Tibial nerve (tissue), 4 donors: ENCODE measurements around the gene AGPS. TPM values are rescaled to one million over a fixed set of nuclear protein-coding genes. Genes with fewer than 3 reads are reported as not detected.

ENCODE experiments used
- DNase-seq, 2 donors: peaks; one replicate each; pipeline ENCODE4 v3.0.0-alpha.2; 2019; ENCODE audit warnings: low spot score in 2 of 2
- H3K27ac ChIP-seq, 4 donors: fragments of 200-600 bp; sonication (generic) in 3 of 4; one replicate each; pipeline ENCODE4 v1.5.1; 2017 to 2019; ENCODE audit warnings: mild to moderate bottlenecking in 1 of 4
- H3K27me3 ChIP-seq, 2 donors: fragments of 200-600 bp; sonication (generic) in 1 of 2; one replicate each; pipeline versions ENCODE4 v1.5.1 to v1.6.0; 2017 to 2019
- H3K36me3 ChIP-seq, 3 donors: fragments of 200-600 bp; sonication (generic); one replicate each; pipeline ENCODE4 v1.5.1; 2018 to 2019
- H3K4me1 ChIP-seq, 4 donors: fragments of 200-600 bp; sonication (generic) in 3 of 4; one replicate each; pipeline ENCODE4 v1.5.1; 2017 to 2019
- H3K4me3 ChIP-seq, 4 donors: fragments of 200-600 bp; sonication (generic) in 3 of 4; one replicate each; pipeline ENCODE4 v1.5.1; 2017 to 2019; ENCODE audit warnings: mild to moderate bottlenecking in 1 of 4, moderate library complexity in 1 of 4
- H3K9me3 ChIP-seq, 4 donors: fragments of 200-600 bp; sonication (generic) in 3 of 4; one replicate each; pipeline ENCODE4 v1.5.1; 2017 to 2019
- EP300 ChIP-seq, 2 donors: sonication (generic); formaldehyde crosslinking; IDR thresholded peaks; one replicate each; pipeline ENCODE4 v1.6.1; 2017; ENCODE audit warnings: antibody characterized with exemption in 2 of 2, mild to moderate bottlenecking in 1 of 2
- POLR2A ChIP-seq, 2 donors: fragments of 450-650 bp; IDR thresholded peaks; one replicate each; pipeline ENCODE4 v1.6.1; 2017; ENCODE audit warnings: antibody characterized with exemption in 2 of 2, mild to moderate bottlenecking in 2 of 2, moderate library complexity in 2 of 2
- WGBS, 2 donors: methylation state at CpG; one replicate each; pipeline ENCODE4 v1.1.5; 2018; 5-methylcytosine and 5-hydroxymethylcytosine counted together
- total RNA-seq, 4 donors: library from RNA; depleted of rRNA; stranded (reverse); fragments of >200 nt; gene quantifications; one replicate each; pipeline ENCODE4 v1.1.0, GENCODE V29; 2016
- TF ChIP-seq, protein P1 (sequence below), 5 experiments: fragments of 200-600 bp in 3 of 5; fragments of 450-650 bp in 2 of 5; sonication (generic) in 3 of 5; IDR thresholded peaks; one replicate each; pipeline ENCODE4 v1.5.1; 2016 to 2019; ENCODE audit warnings: antibody characterized with exemption in 5 of 5, mild to moderate bottlenecking in 3 of 5, moderate library complexity in 2 of 5

The AGPS gene
- total RNA-seq, 4 donors from 2014 or later = 33.9 to 47.9 (median 40.1) TPM

DNA sequence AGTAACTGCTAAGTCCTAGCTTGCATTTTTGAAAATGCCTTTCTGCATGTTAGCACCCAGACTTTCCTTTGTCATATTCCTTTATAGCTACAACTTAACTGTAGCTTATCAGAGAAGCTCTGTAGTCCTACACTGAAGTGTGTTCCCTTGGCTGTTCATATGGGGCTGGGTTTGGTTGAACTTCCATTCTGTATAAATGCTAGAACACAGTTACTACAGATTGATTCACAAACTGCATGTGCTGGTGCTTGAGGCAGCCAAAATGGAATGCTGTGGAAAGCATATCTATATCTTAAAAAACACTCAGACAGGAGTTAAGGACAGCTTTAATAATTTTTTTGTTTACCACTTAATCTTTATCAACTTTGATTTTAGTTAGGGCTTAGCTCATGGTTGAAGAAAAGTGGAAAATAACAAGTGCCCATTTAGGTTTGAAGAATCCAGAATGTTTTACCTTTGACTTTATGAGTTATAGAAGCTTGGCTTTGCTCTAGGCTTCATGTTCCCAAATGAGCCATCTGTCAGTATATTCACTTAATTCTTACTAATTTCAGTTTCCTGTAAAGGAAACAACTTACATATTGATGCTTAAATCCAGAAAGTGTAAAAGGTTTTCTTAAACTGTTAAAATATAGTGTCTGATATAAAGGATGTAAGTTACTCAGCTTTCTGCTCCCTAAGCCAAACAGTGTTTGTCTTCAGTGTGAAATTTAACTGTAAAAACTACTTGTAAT is 148.9 kb downstream of the AGPS start:
- no peak overlapping the region for H3K27ac ChIP-seq
- H3K4me3 ChIP-seq = no peak overlapping the region
- no peaks in the 10 kb centered on the region for H3K9me3 ChIP-seq
- H3K4me1 ChIP-seq = peaks cover 0 to 22% (median 0%) of the 10 kb centered on the region in 4 donors
- no peak for DNase-seq
- no peaks in the 10 kb centered on the region for H3K36me3 ChIP-seq
- no peaks in the 10 kb centered on the region for H3K27me3 ChIP-seq
- TF ChIP-seq EP300 (IDR thresholded peaks at IDR 0.05) (no peak), POLR2A (IDR thresholded peaks at IDR 0.05) (no peak)
- TF ChIP-seq, protein P1, sequence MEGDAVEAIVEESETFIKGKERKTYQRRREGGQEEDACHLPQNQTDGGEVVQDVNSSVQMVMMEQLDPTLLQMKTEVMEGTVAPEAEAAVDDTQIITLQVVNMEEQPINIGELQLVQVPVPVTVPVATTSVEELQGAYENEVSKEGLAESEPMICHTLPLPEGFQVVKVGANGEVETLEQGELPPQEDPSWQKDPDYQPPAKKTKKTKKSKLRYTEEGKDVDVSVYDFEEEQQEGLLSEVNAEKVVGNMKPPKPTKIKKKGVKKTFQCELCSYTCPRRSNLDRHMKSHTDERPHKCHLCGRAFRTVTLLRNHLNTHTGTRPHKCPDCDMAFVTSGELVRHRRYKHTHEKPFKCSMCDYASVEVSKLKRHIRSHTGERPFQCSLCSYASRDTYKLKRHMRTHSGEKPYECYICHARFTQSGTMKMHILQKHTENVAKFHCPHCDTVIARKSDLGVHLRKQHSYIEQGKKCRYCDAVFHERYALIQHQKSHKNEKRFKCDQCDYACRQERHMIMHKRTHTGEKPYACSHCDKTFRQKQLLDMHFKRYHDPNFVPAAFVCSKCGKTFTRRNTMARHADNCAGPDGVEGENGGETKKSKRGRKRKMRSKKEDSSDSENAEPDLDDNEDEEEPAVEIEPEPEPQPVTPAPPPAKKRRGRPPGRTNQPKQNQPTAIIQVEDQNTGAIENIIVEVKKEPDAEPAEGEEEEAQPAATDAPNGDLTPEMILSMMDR (IDR thresholded peaks at IDR 0.05) = no peak

DNA sequence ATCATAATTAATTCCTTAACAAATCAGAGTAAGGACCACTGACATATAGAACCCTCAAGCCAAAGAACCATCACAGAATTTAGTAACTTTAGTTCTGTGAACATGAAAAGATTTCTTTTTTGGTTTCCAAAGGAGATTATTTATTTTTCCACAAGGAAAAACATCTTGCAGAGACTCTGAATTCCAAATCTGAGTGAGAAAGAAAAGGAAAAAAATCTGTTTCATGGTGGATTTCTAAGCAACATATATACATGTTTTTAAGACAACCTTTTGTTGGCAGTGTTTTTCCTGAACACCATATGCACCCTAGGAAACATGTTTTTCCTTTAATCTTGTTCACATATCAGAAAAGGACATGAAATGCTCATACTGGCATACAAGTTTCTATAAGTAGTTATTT is 149.8 kb downstream of the AGPS start:
- no peaks in the 10 kb centered on the region for H3K27me3 ChIP-seq
- no peaks in the 10 kb centered on the region for H3K9me3 ChIP-seq
- H3K4me3 ChIP-seq = no peak overlapping the region
- TF ChIP-seq EP300 (IDR thresholded peaks at IDR 0.05) (no peak), POLR2A (IDR thresholded peaks at IDR 0.05) (no peak)
- TF ChIP-seq, protein P1 (IDR thresholded peaks at IDR 0.05) = no peak
- H3K36me3 ChIP-seq = no peaks in the 10 kb centered on the region
- H3K4me1 ChIP-seq = peaks cover 0 to 23% (median 0%) of the 10 kb centered on the region in 4 donors
- peak overlapping the region in 2 of 4 donors; percentile 45 to 62 for H3K27ac ChIP-seq
- DNase-seq = no peak

DNA sequence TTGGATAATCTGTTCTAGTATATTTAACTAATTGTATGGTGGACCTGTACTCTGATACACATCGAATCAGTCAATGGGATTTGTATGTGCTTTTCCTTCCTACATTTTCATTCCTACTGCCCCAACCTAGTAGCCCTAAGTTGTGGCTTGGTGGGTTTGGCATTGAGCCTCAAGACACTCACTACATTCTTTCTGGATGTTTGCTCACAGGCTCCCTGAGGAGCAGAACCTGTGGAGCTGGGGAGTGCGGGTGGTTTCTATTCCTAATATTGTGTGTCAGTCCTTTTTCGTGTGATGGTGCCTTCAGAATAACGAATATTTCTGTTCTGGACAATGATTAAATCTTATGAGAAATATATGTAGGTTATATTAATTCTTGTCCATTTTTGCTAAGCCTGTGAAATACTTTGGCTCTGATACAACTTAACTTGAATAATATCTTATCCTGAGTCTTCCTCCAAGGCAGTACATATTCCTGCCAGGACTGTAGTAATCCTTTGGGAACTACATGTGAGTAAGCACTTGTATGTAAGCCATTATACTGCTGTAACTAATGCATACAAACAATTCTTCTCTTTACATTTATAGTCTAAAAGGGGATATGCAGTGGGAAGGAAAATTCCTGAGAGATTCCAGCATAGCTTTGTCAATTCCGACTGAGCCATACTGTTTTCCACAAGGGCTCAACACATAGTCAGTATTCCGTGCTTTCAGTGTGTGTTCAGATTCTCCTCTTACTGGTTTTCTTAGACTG is 150.6 kb downstream of the AGPS start:
- TF ChIP-seq, protein P1 (IDR thresholded peaks at IDR 0.05) = no peak
- TF ChIP-seq EP300 (IDR thresholded peaks at IDR 0.05) (no peak), POLR2A (IDR thresholded peaks at IDR 0.05) (no peak)
- Histone ChIP-seq H3K36me3 (no peaks in the 10 kb centered on the region), H3K4me1 (peaks cover 0 to 30% (median 0%) of the 10 kb centered on the region in 4 donors), H3K27ac (peak overlapping the region in 2 of 4 donors; percentile 45 to 62), H3K9me3 (no peaks in the 10 kb centered on the region), H3K4me3 (no peak overlapping the region), H3K27me3 (no peaks in the 10 kb centered on the region)
- 24 to 35% methylated on average over 6 of the region's 6 CpGs for WGBS, 2 donors
- DNase-seq = peak in 1 of 2 donors; percentile 30

DNA sequence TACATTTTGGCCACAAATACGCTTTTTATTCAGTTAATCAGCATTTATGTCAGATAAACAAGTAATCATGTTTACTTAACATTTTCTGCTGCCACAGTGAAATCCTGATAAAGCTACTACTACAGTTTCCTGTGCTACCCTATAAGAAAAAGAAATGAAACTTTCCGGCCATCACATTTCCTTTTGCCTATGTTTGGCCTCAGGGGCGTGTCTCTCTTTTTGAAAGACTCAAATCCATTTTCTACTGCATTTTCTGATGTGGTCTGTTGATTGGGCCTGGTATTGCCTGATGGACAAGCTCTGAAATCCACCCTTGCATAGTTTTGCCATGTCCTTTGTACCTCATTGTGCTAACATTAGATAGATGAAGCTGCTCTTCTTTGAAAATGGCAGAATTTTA is 152.6 kb downstream of the AGPS start:
- Histone ChIP-seq H3K4me1 (peaks cover 0 to 33% (median 0%) of the 10 kb centered on the region in 4 donors), H3K9me3 (no peaks in the 10 kb centered on the region), H3K27ac (no peak overlapping the region), H3K4me3 (no peak overlapping the region), H3K27me3 (no peaks in the 10 kb centered on the region), H3K36me3 (no peaks in the 10 kb centered on the region)
- TF ChIP-seq POLR2A (IDR thresholded peaks at IDR 0.05) (no peak), EP300 (IDR thresholded peaks at IDR 0.05) (no peak)
- TF ChIP-seq, protein P1 (IDR thresholded peaks at IDR 0.05) = no peak
- 91 to 100% methylated on average over 3 of the region's 3 CpGs for WGBS, 2 donors
- no peak for DNase-seq

DNA sequence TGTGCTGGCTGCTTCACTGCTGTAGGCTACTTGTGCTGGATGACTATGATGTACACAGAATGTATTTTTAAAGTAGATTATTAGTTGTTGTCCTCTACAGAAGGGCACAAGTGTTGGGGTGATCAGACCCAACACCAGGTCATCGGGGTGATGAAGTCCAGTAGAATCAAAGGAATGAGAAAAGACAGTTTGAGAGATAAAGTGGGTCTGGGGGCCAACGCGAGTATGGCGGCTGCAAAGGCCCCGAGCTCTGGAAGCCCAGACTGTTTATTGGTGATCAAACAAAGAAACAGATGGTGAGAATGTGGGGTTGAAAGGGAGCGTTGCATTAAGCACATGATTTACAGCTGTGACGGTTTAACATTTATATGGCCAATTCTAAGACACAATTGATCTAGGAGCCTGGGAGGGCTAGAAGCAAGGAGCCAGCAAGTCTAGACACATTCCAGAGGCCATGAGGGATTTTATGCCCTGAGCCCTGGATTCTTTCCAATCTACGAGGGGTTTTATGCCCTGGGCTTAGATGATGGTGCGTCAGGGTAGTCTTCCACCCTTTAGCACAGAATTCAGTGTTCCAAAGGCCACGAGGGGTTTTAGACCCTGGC is 153.5 kb downstream of the AGPS start:
- H3K4me3 ChIP-seq = no peak overlapping the region
- no peaks in the 10 kb centered on the region for H3K27me3 ChIP-seq
- TF ChIP-seq POLR2A (IDR thresholded peaks at IDR 0.05) = no peak
- TF ChIP-seq, protein P1 (IDR thresholded peaks at IDR 0.05) = no peak
- no peak for TF ChIP-seq EP300 (IDR thresholded peaks at IDR 0.05)
- no peak overlapping the region for H3K27ac ChIP-seq
- 76 to 78% methylated on average over 9 to 10 of the region's 10 CpGs for WGBS, 2 donors
- H3K9me3 ChIP-seq = no peaks in the 10 kb centered on the region
- no peaks in the 10 kb centered on the region for H3K36me3 ChIP-seq
- no peak for DNase-seq
- H3K4me1 ChIP-seq = peaks cover 0 to 33% (median 0%) of the 10 kb centered on the region in 4 donors
